Hematopoietic multipotent progenitor cell treated with erythropoietin and hydrocortisone succinate and interleukin-3 and kit ligand, for 15 days (in vitro differentiated cells): Measurements from ENCODE around the gene SAMD11.

ENCODE experiments used
- DNase-seq: peaks from one replicate; pipeline ENCODE4 v3.0.0-alpha.2; 2015; ENCODE audit warnings: low spot score

Gene SAMD11

GRCh38 chr1:916173-917075 is 7.3 kb upstream of the SAMD11 start:
- no peak for DNase-seq

- DNase-seq: no peak
Observed at GRCh38 chr1:917076-917459, 6.7 kb upstream of the SAMD11 start.

- DNase-seq: no peak
Observed at GRCh38 chr1:917466-918091, 6.1 kb upstream of the SAMD11 start.

- DNase-seq: no peak
Observed at GRCh38 chr1:918353-918752, 5.4 kb upstream of the SAMD11 start.

GRCh38 chr1:918843-919242 is 4.9 kb upstream of the SAMD11 start:
- no peak for DNase-seq

GRCh38 chr1:919271-919872 is 4.4 kb upstream of the SAMD11 start:
- no peak for DNase-seq

- DNase-seq: no peak
Observed at GRCh38 chr1:920010-920409, 3.7 kb upstream of the SAMD11 start.

GRCh38 chr1:920521-920920 is 3.2 kb upstream of the SAMD11 start:
- DNase-seq: no peak

- DNase-seq: no peak
Observed at GRCh38 chr1:921011-921837, 2.5 kb upstream of the SAMD11 start.

GRCh38 chr1:923991-924655 is 400 bp downstream of the SAMD11 start:
- no peak for DNase-seq

GRCh38 chr1:924656-925560 is 1.2 kb downstream of the SAMD11 start:
- no peak for DNase-seq

GRCh38 chr1:925561-926421 is 2.1 kb downstream of the SAMD11 start:
- DNase-seq: no peak

- no peak for DNase-seq
Observed at GRCh38 chr1:927234-927633, 3.5 kb downstream of the SAMD11 start.

- no peak for DNase-seq
Observed at GRCh38 chr1:927748-928147, 4.0 kb downstream of the SAMD11 start.

GRCh38 chr1:928825-929661 is 5.3 kb downstream of the SAMD11 start:
- DNase-seq: no peak

- no peak for DNase-seq
Observed at GRCh38 chr1:929712-930632, 6.2 kb downstream of the SAMD11 start.

- no peak for DNase-seq
Observed at GRCh38 chr1:930633-931138, 7.0 kb downstream of the SAMD11 start.
